Spleen (tissue), 11 donors: ENCODE results near the gene FBLN5. TPM values are rescaled to one million over a fixed set of nuclear protein-coding genes. Genes with fewer than 3 reads are reported as not detected.
"Not testable (repeated sequence)": the region's sequence is repeated elsewhere in the genome, so short reads cannot be mapped to it uniquely, and the experiment has no call there.

Experiments used
- DNase-seq: peaks from one replicate; pipeline ENCODE4 v3.0.0-alpha.2; 2020
- H3K27ac ChIP-seq, 8 donors: fragments of 200-600 bp; sonication (generic) in 7 of 8; 1 replicate in 4 of 8; 2 replicates in 4 of 8; pipeline versions ENCODE4 v1.5.0 to v1.8.0; 2016 to 2021; ENCODE audit warnings: inconsistent platforms in 4 of 8, mild to moderate bottlenecking in 4 of 8, moderate library complexity in 1 of 8
- H3K27me3 ChIP-seq, 7 donors: fragments of 200-600 bp; sonication (generic) in 6 of 7; replicated peaks in 1 of 7; 1 replicate in 4 of 7; 2 replicates in 3 of 7; pipeline versions ENCODE4 v1.5.0 to v1.8.0; 2016 to 2021; ENCODE audit warnings: inconsistent platforms in 3 of 7, mild to moderate bottlenecking in 1 of 7
- H3K36me3 ChIP-seq, 6 donors: fragments of 200-600 bp; sonication (generic) in 5 of 6; 1 replicate in 4 of 6; 2 replicates in 2 of 6; pipeline versions ENCODE4 v1.5.0 to v1.8.0; 2016 to 2021; ENCODE audit warnings: inconsistent platforms in 2 of 6
- H3K4me1 ChIP-seq, 6 donors: fragments of 200-600 bp; sonication (generic) in 5 of 6; 1 replicate in 3 of 6; 2 replicates in 3 of 6; pipeline versions ENCODE4 v1.5.0 to v1.8.0; 2016 to 2021; ENCODE audit warnings: inconsistent platforms in 3 of 6
- H3K4me3 ChIP-seq, 8 donors: fragments of 200-600 bp; sonication (generic) in 7 of 8; 1 replicate in 4 of 8; 2 replicates in 4 of 8; pipeline versions ENCODE4 v1.5.0 to v1.8.0; 2016 to 2021; ENCODE audit warnings: inconsistent platforms in 4 of 8, mild to moderate bottlenecking in 4 of 8, moderate library complexity in 2 of 8
- H3K9me3 ChIP-seq, 8 donors: fragments of 200-600 bp; sonication (generic) in 7 of 8; 1 replicate in 4 of 8; 2 replicates in 4 of 8; pipeline versions ENCODE4 v1.5.0 to v1.8.0; 2016 to 2021; ENCODE audit warnings: inconsistent platforms in 4 of 8
- POLR2A ChIP-seq, 3 donors: fragments of 450-650 bp; IDR thresholded peaks; one replicate each; pipeline ENCODE4 v1.5.1; 2017; ENCODE audit warnings: antibody characterized with exemption in 3 of 3, mild to moderate bottlenecking in 1 of 3
- POLR2AphosphoS5 ChIP-seq, 3 donors: sonication (generic); formaldehyde crosslinking; IDR thresholded peaks; one replicate each; pipeline ENCODE4 v1.5.1; 2017; ENCODE audit warnings: antibody characterized with exemption in 3 of 3
- WGBS, 5 donors: extraction: QIAGEN DNeasy Blood & Tissue Kit in 3 of 5; methylation state at CpG; one replicate each; pipeline versions ENCODE4 v1.1.5 to v1.1.7; 2013 to 2018; 5-methylcytosine and 5-hydroxymethylcytosine counted together
- intact Hi-C: fragments of 100-400 bp; cut with DNase I; formaldehyde crosslinking; loops from one replicate; pipeline ENCODE4 v1.15.0; 2023; ENCODE audit warnings: low total_unique reads
- polyA plus RNA-seq, 3 donors: library from polyadenylated mRNA; stranded (reverse); fragments of 200-250 nt; gene quantifications; one replicate each; pipeline ENCODE4 v1.2.1, GENCODE V29; 2013
- total RNA-seq, 7 donors: library from RNA; depleted of rRNA in 3 of 7; stranded (reverse); fragments of >200 nt in 3 of 7; fragmentation: NEBNext Ultra II Directional in 4 of 7; extraction: Animal tissue kit (Norgen Biotek cat#: 25700) in 4 of 7; gene quantifications; one replicate each; pipeline versions ENCODE4 v1.1.0 to v1.2.1, GENCODE V29; 2016 to 2021
- TF ChIP-seq, protein P1 (sequence below), 11 experiments: fragments of 200-600 bp in 7 of 11; fragments of 450-650 bp in 4 of 11; sonication (generic) in 4 of 11; IDR thresholded peaks in 8 of 11; conservative IDR thresholded peaks in 3 of 11; 1 replicate in 7 of 11; 2 replicates in 4 of 11; pipeline versions ENCODE4 v1.4.0 to v1.8.0; 2016 to 2021; ENCODE audit warnings: antibody characterized with exemption in 11 of 11, inconsistent platforms in 4 of 11, mild to moderate bottlenecking in 1 of 11
- donor health status: healthy with polysubstance abuse.
- donor health status: DM: no; HTN: no; CAD: no; lungs with moderate emphysema.
- donor health status: DM: no; HTN: no; CAD: no.
- donor health status: Bipolar disorder and iron deficiency.
- donor health status: healthy.
- donor health status: DM: no; HTN: no; CAD: no.
- donor health status: DM: yes; HTN: yes; CAD: no.

Gene FBLN5
- total and polyA plus RNA-seq, 10 donors, result 26.4 to 396 (median 102) TPM

DNA sequence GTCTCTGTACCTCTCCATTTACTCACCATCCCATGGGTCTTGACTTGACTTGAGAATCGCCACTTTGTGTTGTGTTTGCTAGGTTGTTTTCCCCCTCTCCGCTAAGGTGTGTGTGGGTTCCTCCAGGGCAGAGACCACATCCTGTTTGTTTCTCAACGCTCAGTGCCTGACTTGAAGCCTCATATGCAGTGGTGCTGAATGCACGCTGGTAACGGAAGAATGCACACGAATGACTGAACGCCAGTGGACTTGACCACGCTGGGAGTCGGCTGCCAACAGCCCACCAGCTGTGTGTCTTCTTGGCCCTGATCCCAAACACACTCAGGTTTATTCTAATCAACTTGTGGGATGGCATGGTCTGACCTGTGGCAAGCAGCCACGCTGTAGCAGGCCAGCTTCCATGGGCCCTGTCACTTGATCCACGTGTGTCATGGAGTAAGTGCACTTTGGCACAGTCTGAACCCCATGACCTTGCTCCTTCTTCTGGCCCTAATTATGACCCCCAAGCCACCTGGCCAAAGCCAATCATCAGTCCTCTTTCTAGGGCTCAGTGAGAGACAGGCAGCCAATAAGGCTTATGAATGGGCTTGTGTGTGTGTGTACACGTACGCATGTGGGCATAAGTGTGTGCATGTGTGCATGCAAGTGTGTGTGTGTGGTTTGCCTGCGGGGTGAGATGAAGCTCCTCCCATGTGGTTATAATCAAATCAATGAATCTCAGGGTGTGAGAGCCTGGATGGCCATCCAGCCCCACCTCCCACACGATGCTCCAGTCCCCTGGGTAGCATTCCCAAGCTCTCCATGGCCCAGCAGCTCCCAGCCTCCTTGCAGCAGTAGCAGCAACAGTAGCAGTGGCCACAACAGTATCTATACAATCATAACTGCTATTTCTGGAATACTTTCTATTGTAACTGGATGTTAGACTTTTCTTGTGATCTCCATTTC, 73.8 kb downstream of the FBLN5 start:
- H3K9me3 ChIP-seq, result no peaks in the 10 kb centered on the region
- H3K27me3 ChIP-seq, result no peaks in the 10 kb centered on the region
- peak overlapping the region in 4 of 8 donors; percentile 11 to 58 (median 15) for H3K4me3 ChIP-seq
- 31 to 43% (median 34%) methylated on average over 15 of the region's 15 CpGs for WGBS, 5 donors
- peaks cover 17 to 77% (median 56%) of the 10 kb centered on the region in 6 donors for H3K4me1 ChIP-seq
- peak overlapping the region; percentile 36 to 87 (median 74) for H3K27ac ChIP-seq
- intact Hi-C loops, result no loop called here
- DNase-seq, result peak; percentile 81
- H3K36me3 ChIP-seq, result peaks cover 0 to 65% (median 0%) of the 10 kb centered on the region in 6 donors
- TF ChIP-seq POLR2AphosphoS5 (IDR thresholded peaks at IDR 0.05), result peak in 2 of 3 donors; percentile 61 to 89
- TF ChIP-seq POLR2A (IDR thresholded peaks at IDR 0.05), result no peak
- TF ChIP-seq, protein P1, sequence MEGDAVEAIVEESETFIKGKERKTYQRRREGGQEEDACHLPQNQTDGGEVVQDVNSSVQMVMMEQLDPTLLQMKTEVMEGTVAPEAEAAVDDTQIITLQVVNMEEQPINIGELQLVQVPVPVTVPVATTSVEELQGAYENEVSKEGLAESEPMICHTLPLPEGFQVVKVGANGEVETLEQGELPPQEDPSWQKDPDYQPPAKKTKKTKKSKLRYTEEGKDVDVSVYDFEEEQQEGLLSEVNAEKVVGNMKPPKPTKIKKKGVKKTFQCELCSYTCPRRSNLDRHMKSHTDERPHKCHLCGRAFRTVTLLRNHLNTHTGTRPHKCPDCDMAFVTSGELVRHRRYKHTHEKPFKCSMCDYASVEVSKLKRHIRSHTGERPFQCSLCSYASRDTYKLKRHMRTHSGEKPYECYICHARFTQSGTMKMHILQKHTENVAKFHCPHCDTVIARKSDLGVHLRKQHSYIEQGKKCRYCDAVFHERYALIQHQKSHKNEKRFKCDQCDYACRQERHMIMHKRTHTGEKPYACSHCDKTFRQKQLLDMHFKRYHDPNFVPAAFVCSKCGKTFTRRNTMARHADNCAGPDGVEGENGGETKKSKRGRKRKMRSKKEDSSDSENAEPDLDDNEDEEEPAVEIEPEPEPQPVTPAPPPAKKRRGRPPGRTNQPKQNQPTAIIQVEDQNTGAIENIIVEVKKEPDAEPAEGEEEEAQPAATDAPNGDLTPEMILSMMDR (IDR thresholded peaks at IDR 0.05 in 8 of 11, conservative IDR thresholded peaks at IDR 0.05 in 3 of 11), result no peak

DNA sequence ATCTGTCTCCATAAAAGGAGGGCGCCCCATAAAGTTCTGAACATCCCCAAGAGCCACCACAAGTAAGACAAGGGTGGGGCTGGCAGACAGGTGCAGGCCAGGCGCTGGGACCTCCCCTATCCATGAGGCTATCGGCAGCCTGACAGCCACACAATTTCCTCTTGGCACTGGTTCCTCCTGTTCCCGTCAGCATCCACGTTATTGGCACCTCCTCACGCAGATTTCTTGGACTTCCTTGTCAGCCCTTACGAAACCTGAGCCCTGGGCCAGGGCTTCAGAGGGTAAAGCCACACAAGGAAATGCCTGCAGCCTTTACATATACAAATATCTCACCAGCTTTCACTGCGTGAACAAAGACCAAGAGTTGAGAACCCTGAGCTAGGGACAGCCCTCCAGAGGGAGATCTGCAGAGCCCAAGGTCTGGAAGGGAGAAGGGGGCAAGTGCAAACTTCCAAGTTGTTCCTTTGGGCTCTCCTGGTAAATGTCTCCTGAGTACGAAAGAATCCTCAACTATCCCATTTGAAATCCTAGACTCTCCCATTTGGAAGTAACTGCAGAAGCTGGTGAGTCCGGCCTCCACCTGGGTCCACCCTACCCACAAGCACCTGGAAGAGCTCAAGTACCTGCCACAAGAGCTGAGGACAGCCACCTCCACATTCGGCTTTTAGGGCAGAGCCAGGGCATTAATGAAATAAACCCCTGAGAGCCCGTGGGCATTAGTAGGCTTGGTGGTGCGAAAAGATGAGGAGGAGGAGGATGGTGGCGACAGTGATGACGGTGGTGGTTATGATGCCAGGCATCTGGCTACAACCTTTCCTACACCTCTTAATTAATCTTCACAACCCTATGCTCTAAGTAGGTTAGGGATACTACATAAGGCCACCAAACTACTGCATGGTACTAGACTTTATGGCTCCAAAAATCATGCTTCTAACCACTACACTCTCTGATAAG, 74.7 kb downstream of the FBLN5 start:
- H3K4me1 ChIP-seq, result peaks cover 17 to 84% (median 65%) of the 10 kb centered on the region in 6 donors
- H3K36me3 ChIP-seq, result peaks cover 0 to 69% (median 0%) of the 10 kb centered on the region in 6 donors
- H3K9me3 ChIP-seq, result peaks cover 0 to 7% (median 0%) of the 10 kb centered on the region in 8 donors
- WGBS, 5 donors, result 35 to 47% (median 39%) methylated on average over 15 of the region's 15 CpGs
- TF ChIP-seq POLR2AphosphoS5 (IDR thresholded peaks at IDR 0.05) (peak; percentile 17 to 76 (median 45)), POLR2A (IDR thresholded peaks at IDR 0.05) (no peak)
- peak overlapping the region; percentile 57 to 87 (median 74) for H3K27ac ChIP-seq
- no peak for DNase-seq
- H3K4me3 ChIP-seq, result peak overlapping the region in 6 of 8 donors; percentile 3 to 58 (median 12)
- no peaks in the 10 kb centered on the region for H3K27me3 ChIP-seq
- intact Hi-C loops, result no loop called here

DNA sequence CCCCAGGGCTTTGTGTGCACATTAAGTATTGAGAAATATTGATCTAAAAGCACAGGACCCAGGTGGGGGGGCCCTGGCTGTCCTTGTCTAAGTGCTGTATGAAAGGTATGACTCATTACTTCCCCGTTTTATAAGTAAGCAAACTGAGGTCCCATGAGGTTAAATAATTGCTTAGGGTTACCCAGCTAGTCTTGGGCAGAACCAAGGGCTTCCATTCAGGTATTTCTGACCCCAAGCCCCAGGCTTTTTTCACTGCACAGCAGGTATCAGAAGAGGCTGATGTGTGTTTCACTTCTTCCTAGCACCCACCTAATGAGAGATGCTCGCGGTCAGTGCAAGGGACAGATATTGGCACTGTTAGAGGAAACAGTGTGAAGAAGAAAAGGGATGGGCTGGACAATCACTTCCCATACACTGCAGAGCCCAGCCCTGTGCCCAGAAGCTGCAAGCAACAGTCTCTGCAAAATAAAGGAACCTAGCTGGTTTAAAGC, 75.4 kb downstream of the FBLN5 start:
- Histone ChIP-seq H3K9me3 (peaks cover 0 to 7% (median 0%) of the 10 kb centered on the region in 8 donors), H3K4me3 (peak overlapping the region in 3 of 8 donors; percentile 3 to 58 (median 17)), H3K4me1 (peaks cover 17 to 85% (median 70%) of the 10 kb centered on the region in 6 donors), H3K27ac (peak overlapping the region; percentile 57 to 87 (median 74)), H3K36me3 (peaks cover 0 to 70% (median 0%) of the 10 kb centered on the region in 6 donors), H3K27me3 (no peaks in the 10 kb centered on the region)
- intact Hi-C loops, result no loop called here
- no peak for DNase-seq
- WGBS, 5 donors, result 16 to 34% (median 28%) methylated on average over 3 of the region's 3 CpGs
- TF ChIP-seq POLR2AphosphoS5 (IDR thresholded peaks at IDR 0.05), result no peak
- TF ChIP-seq POLR2A (IDR thresholded peaks at IDR 0.05), result no peak
- TF ChIP-seq, protein P1 (IDR thresholded peaks at IDR 0.05 in 8 of 11, conservative IDR thresholded peaks at IDR 0.05 in 3 of 11), result no peak

DNA sequence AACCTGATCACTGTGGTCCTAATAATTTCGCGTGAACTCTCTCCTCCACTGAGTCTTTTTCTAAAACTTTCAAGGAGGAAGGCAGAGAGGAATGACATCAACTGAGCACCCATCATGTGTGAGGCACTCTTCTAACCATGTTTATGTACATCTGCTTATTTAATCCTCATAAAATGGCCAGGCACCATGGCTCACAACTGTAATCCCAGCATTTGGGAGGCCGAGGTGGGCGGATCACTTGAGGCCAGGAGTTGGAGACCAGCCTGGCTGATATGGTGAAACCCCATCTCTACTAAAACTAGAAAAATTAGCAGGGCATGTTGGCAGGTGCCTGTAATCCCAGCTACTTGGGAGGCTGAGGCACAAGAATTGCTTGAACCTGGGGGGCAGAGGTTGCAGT, 76.1 kb downstream of the FBLN5 start:
- H3K4me1 ChIP-seq, result peaks cover 17 to 88% (median 70%) of the 10 kb centered on the region in 6 donors
- H3K9me3 ChIP-seq, DNase-seq, H3K4me3 ChIP-seq, intact Hi-C loops, H3K27me3 ChIP-seq: not testable (repeated sequence)
- 74 to 95% (median 95%) methylated on average over 4 of the region's 4 CpGs for WGBS, 5 donors
- H3K27ac ChIP-seq, result peak overlapping the region; percentile 4 to 87 (median 74)
- H3K36me3 ChIP-seq, result peaks cover 0 to 67% (median 0%) of the 10 kb centered on the region in 6 donors
